Naive thymus-derived CD4-positive, alpha-beta T cell (primary cell): Measurements from ENCODE around the gene GK. TPM values are rescaled to one million over a fixed set of nuclear protein-coding genes. Genes with fewer than 3 reads are reported as not detected.
A peak's percentile ranks its signal among the peaks of the same experiment; 100 is the strongest.
"Not testable (repeated sequence)": the region's sequence is repeated elsewhere in the genome, so short reads cannot be mapped to it uniquely, and the experiment has no call there.

ENCODE experiments used
- ATAC-seq: fragments of 150-1000 bp; cut with Tn5 transposase; 2 replicates; pipeline ENCODE4 v1.10.0; 2021; ENCODE audit warnings: mild to moderate bottlenecking, moderate library complexity
- CTCF ChIA-PET: fragments of 350-600 bp; sonication (Branson Sonifier 250); formaldehyde crosslinking; loops from one replicate; lab custom pipeline; 2021; ENCODE audit warnings: antibody characterized with exemption; lab: Charles Lee
- POLR2A ChIA-PET: fragments of 350-600 bp; sonication (Branson Sonifier 250); formaldehyde crosslinking; loops from one replicate; lab custom pipeline; 2021; ENCODE audit warnings: antibody characterized with exemption, inconsistent platforms; lab: Charles Lee
- DNase-seq, 9 donors: peaks; one replicate each; pipeline versions ENCODE4 v3.0.0 to v3.0.0-alpha.2; 2020 to 2022; ENCODE audit warnings: mixed read lengths in 1 of 9
- H3K27ac ChIP-seq: one replicate; pipeline ENCODE4 v1.7.0; 2013; ENCODE audit warnings: mild to moderate bottlenecking, low read depth, low read length, moderate library complexity
- H3K27me3 ChIP-seq, 2 donors: one replicate each; pipeline ENCODE4 v1.7.0; 2013; ENCODE audit warnings: low read length in 2 of 2, mild to moderate bottlenecking in 2 of 2, moderate library complexity in 2 of 2; ENCODE audit not compliant: control insufficient read depth in 2 of 2, insufficient read depth in 2 of 2
- H3K36me3 ChIP-seq, 3 experiments: 1 replicate in 2 of 3; 2 replicates in 1 of 3; pipeline ENCODE4 v1.7.0; 2013; ENCODE audit warnings: low read length in 3 of 3, mild to moderate bottlenecking in 3 of 3, moderate library complexity in 1 of 3; ENCODE audit not compliant: insufficient read depth in 3 of 3, control insufficient read depth in 2 of 3
- H3K4me1 ChIP-seq, 2 donors: one replicate each; pipeline ENCODE4 v1.7.0; 2013; ENCODE audit warnings: low read length in 2 of 2, mild to moderate bottlenecking in 2 of 2, moderate library complexity in 1 of 2; ENCODE audit not compliant: control insufficient read depth in 2 of 2, insufficient read depth in 2 of 2
- H3K4me3 ChIP-seq: 2 replicates; pipeline ENCODE4 v1.7.0; 2013; ENCODE audit warnings: mild to moderate bottlenecking, low read length
- H3K9me3 ChIP-seq, 3 experiments: 1 replicate in 2 of 3; 2 replicates in 1 of 3; pipeline ENCODE4 v1.7.0; 2013; ENCODE audit warnings: low read length in 3 of 3; ENCODE audit not compliant: control insufficient read depth in 2 of 3
- H3K27ac Mint-ChIP-seq, 9 donors: one replicate each; pipeline ENCODE4 v1.8.0; 2020 to 2022; ENCODE audit warnings: mixed read lengths in 9 of 9, mild to moderate bottlenecking in 8 of 9, moderate library complexity in 5 of 9, inconsistent platforms in 2 of 9
- H3K27me3 Mint-ChIP-seq, 5 donors: one replicate each; pipeline ENCODE4 v1.8.0; 2021 to 2022; ENCODE audit warnings: mixed read lengths in 5 of 5, mild to moderate bottlenecking in 1 of 5
- H3K36me3 Mint-ChIP-seq, 5 donors: one replicate each; pipeline ENCODE4 v1.8.0; 2020 to 2022; ENCODE audit warnings: mixed read lengths in 5 of 5, mild to moderate bottlenecking in 3 of 5, inconsistent platforms in 1 of 5
- H3K4me1 Mint-ChIP-seq, 7 donors: one replicate each; pipeline ENCODE4 v1.8.0; 2020 to 2022; ENCODE audit warnings: mixed read lengths in 7 of 7, mild to moderate bottlenecking in 3 of 7, inconsistent platforms in 1 of 7
- H3K4me3 Mint-ChIP-seq, 10 donors: one replicate each; pipeline ENCODE4 v1.8.0; 2020 to 2022; ENCODE audit warnings: mild to moderate bottlenecking in 10 of 10, mixed read lengths in 10 of 10, moderate library complexity in 6 of 10, inconsistent platforms in 2 of 10
- H3K9me3 Mint-ChIP-seq, 11 donors: one replicate each; pipeline ENCODE4 v1.8.0; 2020 to 2022; ENCODE audit warnings: mixed read lengths in 11 of 11, mild to moderate bottlenecking in 4 of 11, inconsistent platforms in 1 of 11, moderate library complexity in 1 of 11
- intact Hi-C, 2 donors: fragments of 100-400 bp; cut with micrococcal nuclease; formaldehyde crosslinking; loops; one replicate each; pipeline ENCODE4 v1.15.1; 2023
- polyA plus RNA-seq, 2 donors: library from polyadenylated mRNA; unstranded; fragments of 300-500 nt; fragmentation: Illumina TruSeq; gene quantifications; one replicate each; pipeline ENCODE4 v1.2.3, GENCODE V29; 2021
- total RNA-seq, 6 experiments: library from RNA in 5 of 6; stranded (reverse) in 5 of 6; gene quantifications; 1 replicate in 5 of 6; 2 replicates in 1 of 6; pipeline ENCODE4 v1.2.3 and lab custom pipeline; 2021 to 2026

Gene GK
- total and polyA plus RNA-seq, 7 experiments from 2014 or later: 4.0 to 41.1 (median 5.7) TPM

GRCh38 chrX:30649859-30650258 lies 3.4 kb upstream of the GK start:
- H3K27me3 ChIP-seq: no peaks in the 10 kb centered on the region
- H3K27me3 Mint-ChIP-seq: no peaks in the 10 kb centered on the region
- H3K4me3 Mint-ChIP-seq: peak overlapping the region in 2 of 10 donors; percentile 9 to 76
- H3K4me1 ChIP-seq: no peaks in the 10 kb centered on the region
- peak overlapping the region in 6 of 9 donors; percentile 3 to 92 (median 29) for H3K27ac Mint-ChIP-seq
- intact Hi-C loops: loop anchor here in 1 of 2 donors (5.0 kb wide), 1 partner anchor 58 kb away; no protein-coding TSS in a partner anchor
- H3K4me1 Mint-ChIP-seq: peaks cover 0 to 32% (median 11%) of the 10 kb centered on the region in 7 donors
- ChIA-PET CTCF (no interaction called here), POLR2A (no interaction called here)
- H3K27ac ChIP-seq: no peak overlapping the region
- no peaks in the 10 kb centered on the region for H3K36me3 Mint-ChIP-seq
- DNase-seq: peak in 2 of 9 donors; percentile 5 to 13
- H3K9me3 ChIP-seq: no peaks in the 10 kb centered on the region
- peaks cover 0 to 5% (median 0%) of the 10 kb centered on the region in 3 experiments for H3K36me3 ChIP-seq
- H3K9me3 Mint-ChIP-seq: no peaks in the 10 kb centered on the region
- ATAC-seq: peak; percentile 5
- no peak overlapping the region for H3K4me3 ChIP-seq

- H3K9me3 Mint-ChIP-seq: no peaks in the 10 kb centered on the region
- Histone ChIP-seq H3K9me3 (no peaks in the 10 kb centered on the region), H3K36me3 (peaks cover 0 to 5% (median 0%) of the 10 kb centered on the region in 3 experiments), H3K4me1 (no peaks in the 10 kb centered on the region), H3K27me3 (no peaks in the 10 kb centered on the region), H3K4me3 (peak overlapping the region; percentile 88), H3K27ac (peak overlapping the region; percentile 80)
- CTCF ChIA-PET: no interaction called here
- H3K27me3 Mint-ChIP-seq: no peaks in the 10 kb centered on the region
- intact Hi-C loops: loop anchor here (1.0 to 5.0 kb wide), 6 partner anchors 18 to 237 kb away; partner anchors contain the start of genes TAB3 (in 2 of the 2) and TASL (in 2 of the 2)
- DNase-seq: peak; percentile 82 to 93 (median 86)
- POLR2A ChIA-PET: no interaction called here
- peaks cover 0 to 10% (median 0%) of the 10 kb centered on the region in 5 donors for H3K36me3 Mint-ChIP-seq
- H3K4me1 Mint-ChIP-seq: peaks cover 0 to 45% (median 16%) of the 10 kb centered on the region in 7 donors
- peak overlapping the region; percentile 71 to 95 (median 90) for H3K4me3 Mint-ChIP-seq
- peak; percentile 94 for ATAC-seq
- H3K27ac Mint-ChIP-seq: peak overlapping the region; percentile 86 to 98 (median 90)
Measured at GRCh38 chrX:30652527-30653414, 452 bp upstream of the GK start.

GRCh38 chrX:30654386-30654785 lies 1.2 kb downstream of the GK start:
- ATAC-seq, CTCF ChIA-PET, H3K27me3 ChIP-seq, H3K9me3 Mint-ChIP-seq, H3K9me3 ChIP-seq, H3K27ac ChIP-seq, DNase-seq, POLR2A ChIA-PET, H3K4me3 ChIP-seq, H3K4me1 ChIP-seq, H3K36me3 ChIP-seq, H3K27me3 Mint-ChIP-seq: not testable (repeated sequence)
- Mint-ChIP-seq H3K4me3 (peak overlapping the region; percentile 71 to 95 (median 86)), H3K36me3 (peaks cover 0 to 17% (median 0%) of the 10 kb centered on the region in 5 donors), H3K4me1 (peaks cover 0 to 57% (median 16%) of the 10 kb centered on the region in 7 donors), H3K27ac (peak overlapping the region in 2 of 9 donors; percentile 25 to 98)
- intact Hi-C loops: loop anchor here in 1 of 2 donors (5.0 kb wide), 1 partner anchor 62 kb away; no protein-coding TSS in a partner anchor

GRCh38 chrX:30654989-30655607 lies 1.9 kb downstream of the GK start:
- H3K36me3 Mint-ChIP-seq: peaks cover 0 to 18% (median 0%) of the 10 kb centered on the region in 5 donors
- no peaks in the 10 kb centered on the region for H3K27me3 Mint-ChIP-seq
- H3K4me3 Mint-ChIP-seq: peak overlapping the region in 3 of 10 donors; percentile 12 to 95 (median 25)
- Histone ChIP-seq H3K4me1 (no peaks in the 10 kb centered on the region), H3K9me3 (no peaks in the 10 kb centered on the region), H3K4me3 (no peak overlapping the region), H3K36me3 (peaks cover 0 to 5% (median 0%) of the 10 kb centered on the region in 3 experiments), H3K27me3 (no peaks in the 10 kb centered on the region), H3K27ac (no peak overlapping the region)
- peak overlapping the region in 5 of 9 donors; percentile 22 to 87 (median 44) for H3K27ac Mint-ChIP-seq
- ChIA-PET POLR2A (no interaction called here), CTCF (no interaction called here)
- DNase-seq: no peak
- H3K4me1 Mint-ChIP-seq: peaks cover 0 to 53% (median 12%) of the 10 kb centered on the region in 7 donors
- H3K9me3 Mint-ChIP-seq: no peaks in the 10 kb centered on the region
- ATAC-seq: no peak
- intact Hi-C loops: loop anchor here in 1 of 2 donors (5.0 kb wide), 1 partner anchor 63 kb away; no protein-coding TSS in a partner anchor

- peaks cover 0 to 5% (median 0%) of the 10 kb centered on the region in 3 experiments for H3K36me3 ChIP-seq
- H3K4me1 ChIP-seq: no peaks in the 10 kb centered on the region
- H3K36me3 Mint-ChIP-seq: peaks cover 0 to 19% (median 0%) of the 10 kb centered on the region in 5 donors
- DNase-seq: no peak
- no peak overlapping the region for H3K4me3 ChIP-seq
- CTCF ChIA-PET: no interaction called here
- H3K9me3 Mint-ChIP-seq: no peaks in the 10 kb centered on the region
- intact Hi-C loops: no loop called here
- POLR2A ChIA-PET: no interaction called here
- ATAC-seq: no peak
- no peaks in the 10 kb centered on the region for H3K9me3 ChIP-seq
- no peaks in the 10 kb centered on the region for H3K27me3 ChIP-seq
- peak overlapping the region in 1 of 10 donors; percentile 95 for H3K4me3 Mint-ChIP-seq
- no peak overlapping the region for H3K27ac ChIP-seq
- H3K4me1 Mint-ChIP-seq: peaks cover 0 to 51% (median 9%) of the 10 kb centered on the region in 7 donors
- peak overlapping the region in 3 of 9 donors; percentile 50 to 87 (median 63) for H3K27ac Mint-ChIP-seq
- no peaks in the 10 kb centered on the region for H3K27me3 Mint-ChIP-seq
Measured at GRCh38 chrX:30655991-30656390, 2.8 kb downstream of the GK start.
